K562 (cell line): ENCODE data around the gene CLUH. TPM values are rescaled to one million over a fixed set of nuclear protein-coding genes. Genes with fewer than 3 reads are reported as not detected.

Experiments
- ATAC-seq: fragments of 200-7000 bp; cut with Tn5 transposase; 3 replicates; pipeline ENCODE4 v1.9.1; 2020; ENCODE audit warnings: moderate library complexity
- BruUV-seq: library from RNA; stranded (reverse); fragments of 400-500 nt; replicated peaks from 2 replicates; lab custom pipeline; 2021; lab: Mats Ljungman, UMichigan
- CTCF ChIA-PET: fragments of 300-600 bp; formaldehyde crosslinking; extraction: SDS; loops from one replicate; lab custom pipeline; 2021; ENCODE audit warnings: low intra/inter-chr PET ratio; lab: Yijun Ruan, JAX
- POLR2A ChIA-PET: fragments of 300-600, 350-650 bp; sonication (Branson Sonifier 250); formaldehyde crosslinking; extraction: SDS; loops from one replicate; lab custom pipeline; 2021; ENCODE audit warnings: antibody characterized with exemption, inconsistent platforms; lab: Yijun Ruan, JAX
- DNase-seq, 4 experiments: peaks; one replicate each; pipeline versions ENCODE4 v3.0.0 to v3.0.0-alpha.2; 2011 to 2018; ENCODE audit warnings: low spot score in 3 of 4, mixed read lengths in 3 of 4; ENCODE audit errors: extremely low read depth in 1 of 4
- FAIRE-seq: peaks from 2 replicates; lab custom pipeline; 2011; peaks lifted over from hg19 to GRCh38; lab: Jason Lieb, UNC
- H2AFZ ChIP-seq: 2 replicates; pipeline ENCODE4 v1.6.0; 2011; ENCODE audit warnings: low read depth, low read length, control low read depth, inconsistent platforms
- H3K27ac ChIP-seq: fragments of 200-600 bp; 3 replicates; pipeline ENCODE4 v1.8.0; 2011; ENCODE audit warnings: low read depth, mild to moderate bottlenecking, control low read depth, inconsistent platforms, low read length, moderate library complexity, mixed read lengths; ENCODE audit errors: extremely low read depth
- H3K27me3 ChIP-seq, 2 experiments: fragments of 300-600 bp in 1 of 2; 2 replicates in 1 of 2; 3 replicates in 1 of 2; pipeline versions ENCODE4 v1.6.0 to v1.8.0; 2011; ENCODE audit warnings: inconsistent platforms in 2 of 2, low read length in 2 of 2, mild to moderate bottlenecking in 1 of 2, mixed read lengths in 1 of 2, moderate library complexity in 1 of 2; ENCODE audit not compliant: control insufficient read depth in 2 of 2, insufficient read depth in 2 of 2
- H3K36me3 ChIP-seq: fragments of 300-600 bp; 3 replicates; pipeline ENCODE4 v1.8.0; 2011; ENCODE audit warnings: mild to moderate bottlenecking, low read length, inconsistent platforms; ENCODE audit not compliant: control insufficient read depth, insufficient read depth
- H3K4me1 ChIP-seq, 2 experiments: fragments of 200-600 bp in 1 of 2; replicated peaks in 1 of 2; 2 replicates in 1 of 2; 3 replicates in 1 of 2; pipeline versions ENCODE4 v1.5.1 to v1.8.0; 2011; ENCODE audit warnings: inconsistent platforms in 2 of 2, low read length in 2 of 2, mild to moderate bottlenecking in 1 of 2, mixed read lengths in 1 of 2, moderate library complexity in 1 of 2; ENCODE audit not compliant: control insufficient read depth in 2 of 2, insufficient read depth in 2 of 2
- H3K4me2 ChIP-seq: 2 replicates; pipeline ENCODE4 v1.6.1; 2011; ENCODE audit warnings: low read length, control low read depth, inconsistent platforms, mixed read lengths; ENCODE audit not compliant: insufficient read depth
- H3K4me3 ChIP-seq: fragments of 200-600 bp; sonication (generic), shearing (Covaris generic); 2 replicates; pipeline ENCODE4 v1.5.1; 2016; ENCODE audit warnings: control low read depth, inconsistent platforms
- H3K79me2 ChIP-seq: fragments of 200-600 bp; 3 replicates; pipeline ENCODE4 v1.8.0; 2011; ENCODE audit warnings: low read length, inconsistent platforms; ENCODE audit not compliant: control insufficient read depth, insufficient read depth
- H3K9ac ChIP-seq, 2 experiments: 2 replicates each; pipeline versions ENCODE4 v1.6.0 to v1.6.1; 2011; ENCODE audit warnings: low read depth in 2 of 2, low read length in 2 of 2, control low read depth in 1 of 2, inconsistent platforms in 1 of 2, mild to moderate bottlenecking in 1 of 2, mixed read lengths in 1 of 2; ENCODE audit not compliant: insufficient read depth in 1 of 2
- H3K9me1 ChIP-seq: one replicate; pipeline ENCODE4 v1.6.0; 2011; ENCODE audit warnings: inconsistent platforms, mild to moderate bottlenecking, low read length, moderate library complexity; ENCODE audit not compliant: control insufficient read depth, insufficient read depth
- H3K9me3 ChIP-seq: replicated peaks from 2 replicates; pipeline ENCODE4 v1.5.1; 2011; ENCODE audit warnings: low read depth, low read length, inconsistent platforms; ENCODE audit not compliant: control insufficient read depth, insufficient read depth
- H4K20me1 ChIP-seq: replicated peaks from 2 replicates; pipeline ENCODE4 v1.6.1; 2011; ENCODE audit warnings: low read length, inconsistent platforms, mixed read lengths; ENCODE audit not compliant: control insufficient read depth, insufficient read depth
- DACH1 ChIP-seq: fragments of 450-650 bp; IDR thresholded peaks from 2 replicates; pipeline ENCODE4 v1.6.1; 2018; ENCODE audit not compliant: partially characterized antibody
- ESRRB ChIP-seq: fragments of 250-450 bp; sonication (Bioruptor Pico); IDR thresholded peaks from 2 replicates; pipeline ENCODE4 v1.5.0; 2020; ENCODE audit warnings: mild to moderate bottlenecking, moderate library complexity, borderline replicate concordance
- HNRNPH1 ChIP-seq: fragments of 200-400 bp; formaldehyde crosslinking; optimal IDR thresholded peaks from 2 replicates; pipeline ENCODE3; 2017; ENCODE audit warnings: low read depth, mild to moderate bottlenecking, low read length, moderate library complexity
- MTA1 ChIP-seq: fragments of 450-650 bp; IDR thresholded peaks from 2 replicates; pipeline ENCODE4 v1.6.1; 2017; ENCODE audit warnings: borderline replicate concordance
- POLR3A ChIP-seq: IDR thresholded peaks from 2 replicates; pipeline ENCODE4 v1.6.1; 2011; ENCODE audit warnings: borderline replicate concordance, mild to moderate bottlenecking, moderate library complexity; ENCODE audit not compliant: insufficient read length, insufficient read depth; ENCODE audit errors: extremely low read depth
- RBM22 ChIP-seq: fragments of 200-400 bp; formaldehyde crosslinking; IDR thresholded peaks from 2 replicates; pipeline ENCODE4 v1.6.1; 2018; ENCODE audit warnings: low read length, low read depth; ENCODE audit not compliant: poor library complexity, severe bottlenecking
- SIN3B ChIP-seq: fragments of 450-650 bp; IDR thresholded peaks from 2 replicates; pipeline ENCODE4 v1.6.1; 2017; ENCODE audit warnings: low read depth, mild to moderate bottlenecking, moderate library complexity
- STAG1 ChIP-seq: sonication (generic); formaldehyde crosslinking; IDR thresholded peaks from 2 replicates; pipeline ENCODE4 v1.5.0; 2020; ENCODE audit warnings: missing genetic modification reagents, borderline replicate concordance
- TEAD1 ChIP-seq, 2 experiments: fragments of 450-650 bp in 1 of 2; sonication (generic) in 1 of 2; formaldehyde crosslinking; IDR thresholded peaks; 2 replicates each; pipeline versions ENCODE4 v1.4.0 to v1.8.0; 2020 to 2022; ENCODE audit warnings: mild to moderate bottlenecking in 2 of 2, missing genetic modification reagents in 1 of 2
- ZFX ChIP-seq: sonication (generic); formaldehyde crosslinking; IDR thresholded peaks from 2 replicates; pipeline ENCODE4 v1.8.0; 2022; ENCODE audit warnings: mild to moderate bottlenecking, missing genetic modification reagents, moderate library complexity
- WGBS: fragments of 100-300 bp; shearing (Covaris generic); methylation state at CpG from one replicate; pipeline ENCODE4 v1.1.6; 2016; ENCODE audit warnings: low coverage, mixed read lengths; ENCODE audit not compliant: insufficient coverage; ENCODE audit errors: missing lambda C conversion rate; 5-methylcytosine and 5-hydroxymethylcytosine counted together
- in situ Hi-C: fragments of 300-500 bp; cut with MboI; formaldehyde crosslinking; loops from 4 replicates; pipeline ENCODE4 v1.15.0; 2018; ENCODE audit warnings: inconsistent platforms, mixed read lengths
- intact Hi-C: fragments of 100-400 bp; cut with micrococcal nuclease; formaldehyde crosslinking; loops from 2 replicates; pipeline ENCODE4 v1.14.2; 2022
- polyA plus RNA-seq, 8 experiments: library from polyadenylated mRNA; depleted of rRNA in 4 of 8; stranded (reverse) in 5 of 8; unstranded in 3 of 8; fragments of >200 nt; fragmentation: Nextera tagmentation in 2 of 8; fragmentation: Illumina TruSeq in 1 of 8; extraction: Ambion mirVana in 2 of 8; extraction: Trizol in 1 of 8; gene quantifications; 2 replicates each; pipeline versions ENCODE4 v1.2.1 to v1.2.3, GENCODE V29; 2011 to 2014; ENCODE audit warnings: inconsistent platforms in 1 of 8, missing spikeins in 1 of 8
- total RNA-seq, 7 experiments: library from RNA; depleted of rRNA in 6 of 7; stranded (reverse); fragments of >200 nt in 6 of 7; fragmentation: Illumina TruSeq in 2 of 7; extraction: Trizol in 2 of 7; gene quantifications; 2 replicates each; pipeline versions ENCODE4 v1.2.1 to v1.2.3, GENCODE V29; 2011 to 2021; ENCODE audit warnings: low replicate concordance in 1 of 7

Gene CLUH
- total and polyA plus RNA-seq, 9 of the 15 experiments (the other 6 are each of a cell fraction or from before 2014, with no cell fraction given) = 0.21 to 140 (median 33.2) TPM

GRCh38 chr17:2706911-2707510, 4.6 kb downstream of the CLUH start:
- intact Hi-C loops = no loop called here
- no TSS peak for BruUV-seq
- peaks cover 76% of the 10 kb centered on the region for H3K79me2 ChIP-seq
- H3K9me3 ChIP-seq = no peaks in the 10 kb centered on the region
- peak overlapping the region in 1 of 2 experiments; percentile 64; a peak in 2 of 4 replicates for H3K9ac ChIP-seq
- ATAC-seq (no peak), DNase-seq (no peak), FAIRE-seq (no peak)
- H3K36me3 ChIP-seq = peaks cover 71% of the 10 kb centered on the region; the same call in 1 of the 3 replicates
- WGBS = 89% methylated on average over 13 of the region's 21 CpGs
- H2AFZ ChIP-seq = no peak overlapping the region
- no peaks in the 10 kb centered on the region for H3K27me3 ChIP-seq
- peaks cover 10 to 48% of the 10 kb centered on the region in 2 experiments; a peak in 4 of 5 replicates for H3K4me1 ChIP-seq
- TF ChIP-seq HNRNPH1 = no peak
- no peak for TF ChIP-seq MTA1
- no peak for TF ChIP-seq RBM22
- no peak for TF ChIP-seq STAG1 (CRISPR knock-in tag)
- no peak for TF ChIP-seq SIN3B
- TF ChIP-seq ZFX = no peak
- TF ChIP-seq DACH1 = no peak
- no peak for TF ChIP-seq ESRRB (CRISPR knock-in tag)
- TF ChIP-seq POLR3A = no peak
- TF ChIP-seq TEAD1 (CRISPR knock-in tag; IDR thresholded peaks at IDR 0.05) = no peak
- no peak overlapping the region for H3K27ac ChIP-seq
- POLR2A ChIA-PET = interaction anchor here (0.6 to 1.4 kb wide), 2 partner anchors 11 to 312 kb away, joined by 3 to 4 read pairs; no protein-coding TSS in a partner anchor
- peaks cover 5% of the 10 kb centered on the region for H3K9me1 ChIP-seq
- in situ Hi-C loops = no loop called here
- H3K4me2 ChIP-seq = no peak overlapping the region
- peaks cover 20% of the 10 kb centered on the region for H4K20me1 ChIP-seq
- CTCF ChIA-PET = interaction anchor here (0.6 kb wide), 1 partner anchor 313 kb away, joined by 3 read pairs; no protein-coding TSS in a partner anchor
- no peak overlapping the region for H3K4me3 ChIP-seq
